Measurements from ENCODE around the gene ULK4.

ULK4 gene

DNA sequence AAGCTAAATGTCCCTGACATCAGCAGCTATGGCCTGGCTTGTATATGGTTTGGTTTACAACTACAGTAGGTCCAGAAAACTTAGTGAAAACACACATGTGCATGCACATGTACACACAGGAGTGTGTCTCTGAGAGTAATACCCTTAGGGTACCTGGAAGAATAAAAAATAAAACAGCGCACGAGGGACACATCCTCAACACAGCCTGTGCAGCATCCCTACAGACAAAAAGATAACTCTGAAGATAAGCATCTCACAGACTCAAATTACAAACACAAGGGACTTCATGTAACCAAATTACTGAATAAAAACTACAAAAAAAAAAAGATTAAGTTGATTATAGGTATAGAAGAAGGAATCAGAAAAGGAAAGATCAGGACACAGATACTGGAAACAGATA, 653.8 kb downstream of the ULK4 start:
- in situ Hi-C loops (cut with HindIII; ENCODE audit: low pct_ligation_motif_present, low sequenced_read_pairs) = no loop called here
- no peak overlapping the region for H3K27ac ChIP-seq
- TF ChIP-seq, protein P1, sequence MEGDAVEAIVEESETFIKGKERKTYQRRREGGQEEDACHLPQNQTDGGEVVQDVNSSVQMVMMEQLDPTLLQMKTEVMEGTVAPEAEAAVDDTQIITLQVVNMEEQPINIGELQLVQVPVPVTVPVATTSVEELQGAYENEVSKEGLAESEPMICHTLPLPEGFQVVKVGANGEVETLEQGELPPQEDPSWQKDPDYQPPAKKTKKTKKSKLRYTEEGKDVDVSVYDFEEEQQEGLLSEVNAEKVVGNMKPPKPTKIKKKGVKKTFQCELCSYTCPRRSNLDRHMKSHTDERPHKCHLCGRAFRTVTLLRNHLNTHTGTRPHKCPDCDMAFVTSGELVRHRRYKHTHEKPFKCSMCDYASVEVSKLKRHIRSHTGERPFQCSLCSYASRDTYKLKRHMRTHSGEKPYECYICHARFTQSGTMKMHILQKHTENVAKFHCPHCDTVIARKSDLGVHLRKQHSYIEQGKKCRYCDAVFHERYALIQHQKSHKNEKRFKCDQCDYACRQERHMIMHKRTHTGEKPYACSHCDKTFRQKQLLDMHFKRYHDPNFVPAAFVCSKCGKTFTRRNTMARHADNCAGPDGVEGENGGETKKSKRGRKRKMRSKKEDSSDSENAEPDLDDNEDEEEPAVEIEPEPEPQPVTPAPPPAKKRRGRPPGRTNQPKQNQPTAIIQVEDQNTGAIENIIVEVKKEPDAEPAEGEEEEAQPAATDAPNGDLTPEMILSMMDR (IDR thresholded peaks at IDR 0.05; ENCODE audit: low read depth, low read length, missing control alignments) = no peak
- no peak overlapping the region for H3K4me3 ChIP-seq (ENCODE audit: low read depth, low read length)
- H3K36me3 ChIP-seq (replicated peaks) = no peaks in the 10 kb centered on the region
- no peak for DNase-seq
- H3K27me3 ChIP-seq (replicated peaks) = no peaks in the 10 kb centered on the region

DNA sequence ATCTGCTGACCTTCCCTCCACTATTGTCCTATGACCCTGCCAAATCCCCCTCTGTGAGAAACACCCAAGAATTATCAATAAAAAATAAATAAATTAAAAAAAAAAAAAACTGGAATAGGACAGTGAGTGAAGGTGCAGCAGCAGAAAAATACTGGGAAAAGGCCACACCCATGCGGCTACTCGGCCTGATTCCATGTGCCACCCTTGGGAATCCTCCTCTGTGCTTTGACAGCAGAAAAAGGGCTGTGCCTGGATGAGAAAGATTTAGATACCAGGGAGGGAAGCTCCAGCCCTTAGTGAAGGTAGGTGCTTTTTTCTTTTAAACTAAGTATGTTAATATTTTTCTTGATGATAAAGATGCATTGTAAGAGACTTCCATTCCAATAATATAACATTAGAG, 654.8 kb downstream of the ULK4 start:
- in situ Hi-C loops (cut with HindIII; ENCODE audit: low pct_ligation_motif_present, low sequenced_read_pairs) = no loop called here
- no peaks in the 10 kb centered on the region for H3K27me3 ChIP-seq (replicated peaks)
- H3K36me3 ChIP-seq (replicated peaks) = no peaks in the 10 kb centered on the region
- TF ChIP-seq, protein P1 (IDR thresholded peaks at IDR 0.05; ENCODE audit: low read depth, low read length, missing control alignments) = no peak
- H3K27ac ChIP-seq = no peak overlapping the region
- no peak for DNase-seq
- H3K4me3 ChIP-seq (ENCODE audit: low read depth, low read length) = no peak overlapping the region

DNA sequence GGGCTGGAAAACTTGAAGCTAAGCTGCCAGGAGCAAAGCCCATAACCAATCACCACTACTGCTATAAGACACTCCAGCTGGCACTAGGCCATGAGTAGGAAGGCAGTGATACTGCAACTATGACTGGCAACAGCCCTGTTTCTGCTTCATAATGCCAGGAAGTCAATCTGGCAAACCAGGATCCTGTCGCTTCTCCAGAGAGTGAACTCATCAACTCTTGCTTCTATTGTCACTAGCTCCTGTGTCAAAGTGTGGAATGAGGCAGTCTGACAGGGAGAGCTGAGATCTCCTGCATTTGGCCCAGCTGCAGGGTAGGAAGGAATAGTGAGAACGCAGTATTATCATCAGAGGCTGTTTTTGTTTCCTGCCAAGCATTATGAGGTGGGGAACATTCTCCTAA, 657.3 kb downstream of the ULK4 start:
- in situ Hi-C loops (cut with HindIII; ENCODE audit: low pct_ligation_motif_present, low sequenced_read_pairs) = no loop called here
- no peaks in the 10 kb centered on the region for H3K27me3 ChIP-seq (replicated peaks)
- no peak overlapping the region for H3K4me3 ChIP-seq (ENCODE audit: low read depth, low read length)
- DNase-seq = peak; percentile 35
- H3K27ac ChIP-seq = no peak overlapping the region
- H3K36me3 ChIP-seq (replicated peaks) = no peaks in the 10 kb centered on the region
- TF ChIP-seq, protein P1 (IDR thresholded peaks at IDR 0.05; ENCODE audit: low read depth, low read length, missing control alignments) = no peak

DNA sequence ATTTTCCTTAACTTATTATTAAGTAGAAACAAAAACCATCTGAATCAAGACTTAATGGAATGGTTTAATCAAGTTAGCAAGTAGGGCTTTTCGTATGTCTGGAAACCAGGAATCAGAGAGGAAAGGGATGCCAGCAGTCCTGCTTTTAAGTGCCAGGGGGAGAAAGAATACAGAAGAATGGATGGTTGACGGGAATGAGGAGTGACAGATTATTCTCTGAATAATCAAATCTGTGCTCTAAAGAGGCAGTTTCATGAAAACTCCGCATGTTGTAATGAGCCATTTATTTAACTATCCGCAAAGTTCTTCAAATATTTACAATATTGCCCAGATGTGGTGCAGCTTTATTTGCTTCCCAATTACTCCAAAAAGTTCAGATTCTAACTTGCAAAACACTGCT, 659.6 kb downstream of the ULK4 start:
- in situ Hi-C loops (cut with HindIII; ENCODE audit: low pct_ligation_motif_present, low sequenced_read_pairs) = no loop called here
- DNase-seq = no peak

DNA sequence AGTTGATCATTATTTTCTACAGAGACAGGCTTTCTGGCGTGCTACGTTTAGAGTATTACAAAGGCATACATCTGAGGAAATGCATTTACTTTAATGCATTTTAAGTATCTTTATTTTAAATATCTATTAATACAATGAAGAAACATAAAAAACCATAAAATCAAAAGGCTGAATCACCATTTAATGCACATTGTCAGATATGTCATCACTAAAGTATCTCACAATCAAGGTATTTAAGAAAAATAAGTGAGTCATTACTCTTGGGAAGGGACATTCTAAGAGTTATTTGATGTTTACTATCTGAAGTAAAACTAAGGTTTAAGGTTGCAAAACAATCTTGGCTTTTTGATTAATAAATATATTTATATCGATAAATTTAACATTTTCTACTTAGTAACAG, 660.4 kb downstream of the ULK4 start:
- TF ChIP-seq, protein P1 (IDR thresholded peaks at IDR 0.05; ENCODE audit: low read depth, low read length, missing control alignments) = no peak
- Histone ChIP-seq H3K36me3 (replicated peaks) (no peaks in the 10 kb centered on the region), H3K27me3 (replicated peaks) (no peaks in the 10 kb centered on the region), H3K27ac (no peak overlapping the region), H3K4me3 (ENCODE audit: low read depth, low read length) (no peak overlapping the region)
- in situ Hi-C loops (cut with HindIII; ENCODE audit: low pct_ligation_motif_present, low sequenced_read_pairs) = no loop called here
- no peak for DNase-seq

More for the DNA sequence above, 659.6 kb downstream of the ULK4 start:
- TF ChIP-seq, protein P1 (IDR thresholded peaks at IDR 0.05; ENCODE audit: low read depth, low read length, missing control alignments) = no peak
- H3K27ac ChIP-seq = no peak overlapping the region
- no peaks in the 10 kb centered on the region for H3K27me3 ChIP-seq (replicated peaks)
- H3K4me3 ChIP-seq (ENCODE audit: low read depth, low read length) = no peak overlapping the region
- H3K36me3 ChIP-seq (replicated peaks) = no peaks in the 10 kb centered on the region

DNA sequence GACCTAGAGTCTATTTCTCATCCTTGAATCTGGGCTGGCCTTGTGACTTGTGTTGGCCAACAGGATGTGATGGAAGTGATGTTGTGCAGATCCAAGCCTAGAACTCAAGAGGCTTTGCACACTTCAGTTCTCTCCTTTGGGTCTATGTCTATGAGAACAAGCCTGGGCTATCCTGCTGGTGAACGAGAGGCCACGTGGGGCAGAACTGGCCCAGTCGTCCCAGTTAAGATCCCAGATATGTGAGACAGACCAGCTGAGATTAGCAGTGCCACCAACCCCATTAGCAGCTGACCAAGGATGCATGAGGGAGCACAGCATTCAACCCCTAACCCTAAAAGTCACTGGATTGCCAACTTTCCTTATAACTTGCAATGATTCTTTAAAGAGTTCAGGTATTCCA, 662.9 kb downstream of the ULK4 start:
- TF ChIP-seq, protein P1 (IDR thresholded peaks at IDR 0.05; ENCODE audit: low read depth, low read length, missing control alignments) = no peak
- no peaks in the 10 kb centered on the region for H3K27me3 ChIP-seq (replicated peaks)
- H3K27ac ChIP-seq = no peak overlapping the region
- no peak overlapping the region for H3K4me3 ChIP-seq (ENCODE audit: low read depth, low read length)
- no peak for DNase-seq
- no peaks in the 10 kb centered on the region for H3K36me3 ChIP-seq (replicated peaks)
- in situ Hi-C loops (cut with HindIII; ENCODE audit: low pct_ligation_motif_present, low sequenced_read_pairs) = no loop called here

All from brain microvascular endothelial cell (primary cell).